ENCODE data around the gene INSL6. TPM values are rescaled to one million over a fixed set of nuclear protein-coding genes. Genes with fewer than 3 reads are reported as not detected.

The INSL6 gene
- total and polyA plus RNA-seq, 2 experiments from 2014 or later: not detected

DNA sequence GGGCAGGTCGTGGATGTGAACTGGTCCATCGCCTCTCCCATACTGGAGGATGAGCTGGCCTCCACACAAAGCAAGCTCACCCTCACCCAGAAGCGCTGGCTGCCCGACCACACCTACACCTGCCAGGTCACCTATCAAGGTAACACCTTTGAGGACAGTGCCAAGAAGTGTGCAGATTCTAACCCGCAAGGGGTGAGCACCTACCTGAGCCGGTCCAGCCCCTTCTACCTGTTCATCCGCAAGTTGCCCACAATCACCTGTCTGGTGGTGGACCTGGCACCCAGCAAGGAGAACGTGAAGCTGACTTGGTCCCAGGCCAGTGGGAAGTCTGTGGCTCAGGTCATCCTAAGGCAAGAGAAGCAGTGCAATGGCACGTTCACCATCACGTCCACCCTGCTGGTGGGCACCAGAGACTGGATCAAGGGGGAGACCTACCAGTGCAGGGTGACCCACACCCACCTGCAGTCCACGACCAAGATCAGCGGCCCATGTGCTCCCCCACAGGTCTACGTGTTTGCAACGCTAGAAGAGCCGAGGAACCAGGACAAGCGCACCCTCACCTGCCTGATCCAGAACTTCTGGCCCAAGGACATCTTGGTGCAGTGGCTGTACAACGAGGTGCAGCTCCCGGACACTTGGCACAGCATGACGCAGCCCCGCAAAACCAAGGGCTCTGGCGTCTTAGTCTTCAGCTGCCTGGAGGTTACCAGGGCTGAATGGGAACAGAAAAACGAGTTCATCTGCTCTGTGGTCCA, 71.3 kb downstream of the INSL6 start:
- TF ChIP-seq EZH2phosphoT487 (IDR thresholded peaks at IDR 0.05; ENCODE audit: insufficient read depth, low read depth) (no peak), EZH2 (IDR thresholded peaks at IDR 0.05; ENCODE audit: insufficient read depth, poor library complexity, severe bottlenecking) (no peak)
- Histone ChIP-seq H2AFZ (no peak overlapping the region), H3K4me3 (no peak overlapping the region), H3K4me1 (ENCODE audit: insufficient read depth) (no peaks in the 10 kb centered on the region), H4K20me1 (ENCODE audit: insufficient read depth) (no peaks in the 10 kb centered on the region), H3K27me3 (replicated peaks; ENCODE audit: insufficient read depth) (no peaks in the 10 kb centered on the region), H3F3A (ENCODE audit: insufficient read depth) (no peaks in the 10 kb centered on the region), H3K9me3 (ENCODE audit: low read depth) (no peaks in the 10 kb centered on the region), H3K79me2 (ENCODE audit: insufficient read depth) (no peaks in the 10 kb centered on the region), H3K4me2 (ENCODE audit: unreplicated experiment) (no peak overlapping the region), H3K9ac (no peak overlapping the region), H3K27ac (no peak overlapping the region), H3K36me3 (ENCODE audit: low read depth) (0 out of 2 replicates have a peak, but pooled peaks cover 7% of the 10 kb centered on the region), H3K9me2 (ENCODE audit: insufficient read depth) (no peaks in the 10 kb centered on the region)
- in situ Hi-C loops (cut with MboI): no loop called here
- DNase-seq: no peak
- WGBS, 2 experiments (ENCODE audit: low coverage in 1 of 2, low lambda C conversion rate in 2 of 2, missing lambda C conversion rate in 2 of 2): 95 to 97% methylated on average over 22 of the region's 22 CpGs

Small RNA genes within 50 kb of the gene (small RNA-seq; reads per million reads assigned to genes)
- not detected for gene AL133547.1 (ENCODE audit: low read depth, low replicate concordance)

Other genes starting within 250 kb of the INSL6 start
- gene JAK2, start 200.4 kb downstream of the INSL6 start, total RNA-seq (2014; rRNA removed; shearing (Covaris generic)): 6.5 and 6.7 TPM in 2 replicates
- 4.1 and 5.0 TPM in 2 replicates for gene JAK2, start 200.4 kb downstream of the INSL6 start, polyA plus RNA-seq (2016; fragmentation: Nextera tagmentation; extraction: Ambion mirVana)
- not detected in 2 replicates for gene INSL4, start 45.8 kb upstream of the INSL6 start, total RNA-seq (2014; rRNA removed; shearing (Covaris generic))
- not detected in 2 replicates for gene INSL4, start 45.8 kb upstream of the INSL6 start, polyA plus RNA-seq (2016; fragmentation: Nextera tagmentation; extraction: Ambion mirVana)
- not detected in 2 replicates for gene RLN2, start 119.1 kb upstream of the INSL6 start, total RNA-seq (2014; rRNA removed; shearing (Covaris generic))
- gene RLN2, start 119.1 kb upstream of the INSL6 start, polyA plus RNA-seq (2016; fragmentation: Nextera tagmentation; extraction: Ambion mirVana): not detected in 2 replicates
- gene RLN1, start 154.2 kb upstream of the INSL6 start, total RNA-seq (2014; rRNA removed; shearing (Covaris generic)): not detected in 2 replicates
- gene RLN1, start 154.2 kb upstream of the INSL6 start, polyA plus RNA-seq (2016; fragmentation: Nextera tagmentation; extraction: Ambion mirVana): not detected in 2 replicates